Activated CD4-positive, alpha-beta T cell treated with anti-CD3 and anti-CD28 coated beads, Interleukin-2, Interleukin-4, amounts not matched to agents 100 ng/mL and 50 ng/mL, durations not matched to agents 16 hours and 8 hours (primary cell): Measurements from ENCODE around the gene ANTKMT.
"Not testable (repeated sequence)": the region's sequence is repeated elsewhere in the genome, so short reads cannot be mapped to it uniquely, and the experiment has no call there.

ENCODE experiments used
- DNase-seq: peaks from one replicate; pipeline ENCODE4 v3.0.0-alpha.2; 2020; ENCODE audit warnings: low spot score

ANTKMT gene

DNA sequence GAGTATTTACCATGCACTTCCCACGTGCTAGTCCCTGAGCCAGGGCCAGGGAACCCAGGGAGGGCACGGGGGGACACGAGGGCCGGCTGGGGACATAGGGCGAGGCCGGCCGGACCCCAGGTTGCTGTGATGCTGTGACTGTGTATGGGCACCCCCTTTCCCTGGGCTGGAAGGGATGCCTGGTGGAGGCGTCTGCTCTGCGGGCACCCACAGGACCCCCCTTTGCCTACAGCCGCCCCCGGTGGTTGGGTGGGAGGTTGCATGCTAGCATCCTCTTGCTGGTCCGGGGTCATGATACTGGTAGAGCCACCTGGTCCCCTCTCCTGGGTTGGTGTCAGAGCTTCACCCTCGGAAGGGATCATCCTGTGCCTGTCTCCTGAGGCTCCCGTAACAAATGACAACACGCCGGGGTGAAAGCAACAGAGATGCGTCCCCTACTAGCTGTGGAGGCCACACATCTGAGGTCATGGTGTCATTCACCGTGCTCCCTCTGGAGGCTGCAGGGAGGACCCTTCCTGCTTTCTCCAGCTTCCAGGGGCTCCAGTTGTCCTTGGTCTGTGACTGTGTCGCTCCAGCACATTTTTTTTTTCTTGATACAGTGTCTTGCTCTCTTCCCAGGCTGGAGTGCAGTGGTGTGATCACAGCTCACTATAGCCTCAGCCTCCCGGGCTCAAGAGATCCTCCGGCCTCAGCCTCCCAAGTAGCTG lies 23.0 kb downstream of the ANTKMT start:
- no peak for DNase-seq

DNA sequence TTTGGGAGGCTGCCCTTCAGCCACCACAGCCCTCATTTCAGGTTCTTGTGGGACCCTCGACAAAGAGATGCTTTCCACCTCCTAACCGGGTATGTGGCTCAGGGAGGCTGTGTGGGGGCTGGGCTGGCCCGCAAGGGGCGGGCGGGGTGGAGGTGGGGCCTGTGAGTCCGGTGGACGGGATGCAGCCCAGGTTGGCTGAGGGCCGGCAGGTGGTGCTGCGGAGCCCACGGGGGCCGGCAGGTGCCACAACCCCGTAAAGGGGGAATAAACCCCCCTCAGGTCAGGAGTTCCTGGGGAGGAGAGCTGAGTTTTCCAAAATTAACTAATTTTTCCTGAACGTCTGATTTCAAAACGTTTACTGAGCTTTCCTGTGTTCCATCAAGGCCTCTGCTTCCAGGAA lies 24.8 kb downstream of the ANTKMT start:
- no peak for DNase-seq

DNA sequence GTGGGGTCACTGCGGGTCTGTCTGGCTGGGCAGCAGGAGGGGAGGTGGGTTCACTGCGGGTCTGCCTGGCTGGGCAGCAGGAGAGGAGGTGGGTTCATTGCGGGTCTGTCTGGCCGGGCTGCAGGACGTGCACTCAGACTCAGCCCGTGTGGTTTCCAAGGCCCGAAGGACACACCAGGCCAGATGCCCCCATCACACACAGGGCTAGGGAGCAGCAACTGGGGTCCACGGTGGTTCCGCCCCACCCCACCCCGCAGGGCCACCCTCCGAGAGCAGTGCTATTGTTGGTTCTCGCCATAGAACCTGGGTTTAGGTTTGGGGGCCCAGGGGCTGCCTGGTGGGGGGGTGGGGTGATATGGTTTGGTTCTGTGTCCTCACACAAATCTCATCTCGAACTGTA lies 25.7 kb downstream of the ANTKMT start:
- DNase-seq = no peak

DNA sequence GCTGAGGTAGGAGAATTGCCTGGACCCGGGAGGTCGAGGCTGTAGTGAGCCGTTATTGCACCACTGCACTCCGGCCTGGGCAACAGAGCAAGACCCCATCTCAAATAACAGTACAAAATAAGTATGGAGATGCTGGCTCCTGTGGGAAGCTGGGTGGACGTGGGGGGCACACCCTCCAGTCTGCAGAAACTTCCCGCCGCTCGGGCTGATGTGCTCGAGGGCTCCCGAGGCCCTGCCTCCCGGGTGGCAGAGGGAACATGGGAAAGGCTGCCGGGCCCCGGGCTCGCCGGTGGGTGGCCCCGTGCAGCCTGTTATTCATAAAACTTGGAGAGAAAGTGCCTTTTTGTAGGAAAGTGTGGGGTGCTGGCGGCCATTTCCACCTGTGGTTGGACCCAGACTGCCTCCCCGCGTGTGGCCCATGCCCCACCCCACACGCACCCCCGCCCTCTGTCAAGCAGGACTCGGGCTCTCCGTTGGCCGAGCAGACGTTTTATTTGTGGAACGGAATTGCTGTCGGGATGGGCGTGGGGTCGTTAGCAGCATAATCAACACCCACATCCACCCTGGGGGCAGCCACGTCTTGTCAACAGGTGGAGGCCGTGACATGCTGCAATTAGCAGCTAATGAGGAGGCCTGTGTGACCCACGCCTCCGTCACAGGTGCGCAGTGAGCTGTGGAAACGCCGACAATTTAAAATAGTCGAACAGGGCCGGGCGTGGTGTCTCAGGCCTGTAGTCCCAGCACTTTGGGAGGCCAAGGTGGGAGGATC lies 27.2 kb downstream of the ANTKMT start:
- DNase-seq = no peak

DNA sequence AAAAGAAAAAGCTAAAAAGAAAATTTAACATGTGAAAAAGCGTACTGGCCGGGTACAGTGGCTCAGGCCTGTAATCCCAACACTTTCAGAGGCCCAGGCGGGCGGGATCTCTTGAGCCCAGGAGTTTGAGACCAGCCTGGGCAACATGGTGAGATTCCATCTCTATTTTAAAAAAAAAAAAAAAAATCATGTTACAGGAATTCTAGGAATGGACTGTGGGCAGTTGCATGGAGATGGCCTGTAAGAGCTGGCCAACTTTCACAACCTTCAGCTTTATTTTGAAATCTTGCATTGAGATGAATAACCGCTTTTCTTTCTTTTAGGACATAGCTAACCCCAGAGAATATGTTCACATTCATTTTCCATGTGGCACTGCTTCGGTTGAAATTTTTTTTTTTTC lies 28.1 kb downstream of the ANTKMT start:
- no peak for DNase-seq

DNA sequence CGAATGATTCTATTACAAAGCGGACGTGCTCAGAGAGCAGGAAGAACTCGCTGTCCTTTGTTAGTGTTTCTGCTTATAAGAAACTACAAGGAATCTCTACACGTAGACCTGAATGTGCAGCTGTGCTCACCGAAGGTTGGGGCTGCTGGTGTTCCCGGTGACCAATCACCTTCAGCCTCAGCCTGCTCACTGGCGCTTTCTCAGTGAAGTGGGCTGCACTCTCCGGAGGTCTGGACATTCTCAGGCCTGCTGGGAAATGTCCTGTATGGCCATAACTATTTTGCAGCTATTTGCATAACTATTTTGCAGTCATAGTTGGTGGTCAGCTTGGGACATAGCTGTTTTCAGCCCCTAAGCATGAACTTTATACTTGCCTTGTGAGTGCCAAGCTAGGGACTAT lies 29.5 kb downstream of the ANTKMT start:
- DNase-seq = no peak

DNA sequence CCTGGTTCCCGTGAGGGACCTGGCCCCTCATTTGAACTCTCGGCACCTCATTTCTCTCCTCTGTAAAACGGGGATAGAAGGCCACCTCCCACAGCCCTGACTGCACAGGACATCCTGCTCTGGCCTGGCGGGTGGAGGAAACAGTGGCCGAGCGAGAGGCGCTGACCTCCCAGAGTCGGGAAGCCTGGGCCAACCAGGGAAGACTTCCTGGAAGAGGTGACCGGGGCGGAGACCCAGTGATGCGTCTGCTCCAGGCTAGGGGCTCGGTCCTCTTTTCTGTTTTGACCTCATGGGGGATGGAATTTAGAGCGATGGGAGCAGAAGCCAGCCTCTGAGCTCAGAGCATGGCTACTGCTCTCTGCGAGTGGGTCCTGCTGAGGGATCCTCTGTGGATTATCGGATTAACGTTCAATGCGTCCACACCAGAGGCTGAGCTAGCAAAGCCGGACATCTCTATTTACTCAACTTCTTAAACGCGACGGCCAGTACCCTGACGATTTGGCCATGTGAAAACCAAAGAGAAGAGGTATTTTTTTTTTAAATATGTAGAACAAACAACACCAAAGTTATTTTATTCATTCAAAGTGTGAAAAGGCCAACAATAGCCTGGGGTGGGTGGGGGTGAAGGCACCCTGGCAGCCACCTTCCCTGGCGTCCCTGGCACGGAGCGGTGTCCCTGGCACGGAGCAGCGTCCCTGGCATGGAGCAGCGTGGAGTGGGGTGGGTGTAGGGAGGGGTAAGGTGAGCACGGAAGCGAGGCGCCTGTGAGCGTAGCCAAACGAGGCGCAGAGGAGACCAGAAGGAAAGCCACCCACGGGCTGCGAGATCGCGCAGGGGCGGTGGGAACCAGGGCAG lies 30.4 kb downstream of the ANTKMT start:
- no peak for DNase-seq

DNA sequence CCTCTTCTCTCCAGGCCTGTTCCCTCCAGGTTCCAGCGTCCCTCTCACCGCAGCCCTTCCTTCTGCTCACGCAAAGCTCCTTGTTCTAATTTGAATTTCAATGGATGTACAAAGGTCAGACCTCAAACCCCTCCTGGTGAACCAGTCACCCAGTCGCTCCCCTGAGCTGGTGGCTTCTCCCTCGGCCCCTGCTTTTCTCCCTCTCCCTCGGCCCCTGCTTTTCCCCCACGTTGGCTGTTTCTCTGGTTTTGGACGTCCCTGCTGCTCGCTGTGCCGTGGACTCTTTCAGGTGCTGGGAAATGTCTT lies 31.0 kb downstream of the ANTKMT start:
- DNase-seq = no peak

DNA sequence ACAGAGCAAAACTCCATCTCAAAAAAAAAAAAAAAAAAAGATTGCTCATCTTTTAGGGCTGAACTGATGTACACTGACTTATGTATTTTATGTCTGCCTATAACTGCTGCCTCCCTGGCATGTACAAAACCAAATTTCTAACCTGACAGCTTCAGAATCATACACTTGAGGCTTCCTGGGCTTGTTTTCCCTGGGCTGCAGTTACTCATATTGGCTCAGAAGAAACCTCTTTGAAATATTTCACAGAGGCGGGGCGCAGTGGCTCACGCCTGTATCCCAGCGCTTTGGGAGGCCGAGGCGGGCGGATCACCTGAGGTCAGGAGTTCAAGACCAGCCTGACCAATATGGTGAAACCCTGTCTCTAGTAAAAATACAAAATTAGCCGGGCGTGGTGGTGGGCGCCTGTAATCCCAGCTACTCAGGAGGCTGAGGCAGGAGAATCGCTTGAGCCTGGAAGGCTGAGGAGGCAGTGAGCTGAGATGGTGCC lies 33.2 kb downstream of the ANTKMT start:
- not testable (repeated sequence) for DNase-seq

DNA sequence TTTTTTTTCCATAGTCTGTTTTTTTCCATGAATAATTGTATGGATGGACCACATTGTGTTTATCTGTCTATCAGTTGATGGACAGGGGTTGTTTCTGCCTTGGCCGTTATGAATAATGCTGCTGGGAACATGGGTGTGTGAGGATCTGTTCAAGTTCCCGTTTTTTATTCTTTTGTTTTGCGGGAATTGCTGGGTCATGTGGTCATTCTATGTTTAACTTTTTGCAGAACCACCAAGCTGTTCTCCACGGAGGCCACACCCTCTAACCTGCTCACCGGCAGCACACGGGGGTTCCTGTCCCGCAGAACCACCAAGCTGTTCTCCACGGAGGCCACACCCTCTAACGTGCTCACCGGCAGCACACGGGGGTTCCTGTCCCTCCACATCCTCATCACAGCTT lies 33.7 kb downstream of the ANTKMT start:
- DNase-seq = no peak

DNA sequence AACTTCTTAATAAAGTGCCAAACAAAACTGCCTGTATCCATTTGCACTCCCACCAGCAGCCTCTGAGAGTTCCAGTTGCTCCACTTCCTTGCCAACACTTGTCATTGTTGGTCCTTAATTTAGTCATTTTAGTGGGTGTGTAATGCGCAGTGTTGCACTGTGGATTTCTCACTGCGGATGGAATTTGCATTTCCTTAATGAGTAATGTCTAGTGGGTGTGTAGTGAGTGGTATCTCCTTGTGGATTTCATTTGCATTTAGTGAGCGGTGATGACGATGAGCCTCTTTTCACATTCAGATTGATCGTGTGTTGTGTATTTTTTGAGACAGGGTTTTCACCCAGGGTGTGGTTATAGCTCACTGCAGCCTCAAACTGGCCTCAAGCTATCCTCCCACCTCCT lies 35.5 kb downstream of the ANTKMT start:
- DNase-seq = no peak

DNA sequence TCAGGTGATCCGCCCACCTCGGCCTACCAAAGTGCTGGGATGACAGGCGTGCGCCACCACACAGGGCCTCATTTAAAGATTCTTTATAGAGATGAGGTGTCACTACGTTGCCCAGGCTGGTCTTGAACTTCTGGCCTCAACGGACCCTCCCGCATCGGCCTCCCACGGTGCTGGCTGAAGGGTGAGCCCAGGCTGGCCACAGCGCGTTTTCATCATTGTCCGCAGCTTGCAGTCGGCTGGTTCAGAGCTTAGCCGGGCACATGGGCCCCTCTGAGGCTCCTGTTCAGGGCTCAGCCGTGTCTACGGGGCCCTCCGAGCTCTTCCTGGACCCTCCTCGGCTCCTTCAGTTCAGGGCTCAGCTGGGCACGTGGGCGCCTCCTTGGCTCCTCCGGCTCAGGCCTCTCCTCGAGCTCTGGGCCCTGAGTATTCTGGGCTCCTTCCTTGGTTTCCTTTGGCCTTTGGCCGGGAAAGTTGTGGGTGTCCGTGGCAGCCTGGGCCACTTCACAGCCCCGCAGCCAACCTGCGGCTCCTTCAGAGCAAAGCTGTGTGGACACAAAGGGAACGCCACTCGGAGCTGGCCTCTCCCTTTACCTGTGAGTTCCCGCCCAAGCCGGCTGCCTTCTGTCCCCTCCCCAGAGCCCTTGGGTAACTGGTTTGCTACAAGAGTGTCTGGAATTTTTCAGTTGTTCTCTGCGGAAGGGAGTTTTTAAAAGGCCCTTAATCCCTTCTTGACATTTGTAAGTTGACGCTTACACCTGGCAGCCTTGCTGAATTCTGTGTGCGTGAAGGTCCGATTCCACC lies 38.4 kb downstream of the ANTKMT start:
- DNase-seq = no peak

DNA sequence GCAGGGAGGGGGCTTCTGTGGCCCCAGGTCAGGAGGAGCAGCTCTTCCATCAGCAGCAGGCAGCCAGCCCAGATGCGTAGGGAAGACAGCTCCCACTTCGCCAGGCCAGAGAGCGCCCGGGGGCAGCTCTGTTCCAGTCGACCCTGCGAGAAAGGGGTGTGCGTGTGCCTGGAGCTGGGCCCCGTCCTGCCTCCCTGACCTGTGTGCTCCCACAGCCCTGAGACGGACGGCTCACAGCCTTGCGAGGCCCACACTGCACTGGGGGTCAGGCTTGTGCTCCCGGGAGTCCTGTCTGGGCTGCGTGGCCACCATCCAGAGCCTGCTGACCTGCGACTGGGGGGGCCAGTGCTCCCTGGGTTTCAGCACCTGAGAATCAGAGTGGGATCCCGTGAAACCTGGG lies 39.1 kb downstream of the ANTKMT start:
- DNase-seq = no peak

DNA sequence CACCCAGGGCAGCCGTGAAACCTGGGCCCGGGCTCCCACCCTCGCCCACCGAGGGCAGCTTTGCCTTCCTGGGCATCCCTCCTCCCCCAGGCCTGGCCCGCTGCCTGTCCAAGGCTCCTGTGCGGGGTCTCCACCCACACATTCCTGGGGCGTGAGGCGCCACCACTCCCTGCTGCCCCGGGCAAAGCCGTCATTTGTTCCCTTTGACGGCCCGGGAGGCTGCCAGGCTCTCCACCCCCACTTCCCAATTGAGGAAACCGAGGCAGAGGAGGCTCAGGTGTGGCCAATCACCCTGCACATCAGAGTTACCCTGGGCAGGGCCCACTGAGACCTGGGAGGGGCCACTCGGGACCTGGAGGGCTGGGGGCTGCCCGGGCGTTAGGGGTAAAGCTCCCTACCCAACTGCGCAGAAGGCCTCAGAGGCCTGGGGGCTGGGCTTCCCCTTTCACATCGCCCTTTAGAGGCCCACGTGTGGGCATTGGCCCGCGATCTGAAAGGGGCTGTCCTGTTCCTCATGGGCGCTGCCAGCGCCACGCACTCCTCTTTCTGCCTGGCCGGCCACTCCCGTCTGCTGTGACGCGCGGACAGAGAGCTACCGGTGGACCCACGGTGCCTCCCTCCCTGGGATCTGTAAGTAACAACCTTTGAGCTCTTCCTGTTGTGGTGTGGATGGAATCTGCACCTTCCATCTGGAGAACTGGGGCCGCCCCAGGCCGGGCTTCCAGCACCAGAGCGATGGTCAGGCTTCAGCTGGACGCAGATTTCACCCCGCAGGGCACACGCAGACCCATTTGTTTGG lies 39.8 kb downstream of the ANTKMT start, which contains the start of gene MSLN:
MSLN (plus strand) TSS at position 190 of the 799 bp plus-strand sequence. CDS start 1,947 bp downstream, outside the sequence.
- no peak for DNase-seq

DNA sequence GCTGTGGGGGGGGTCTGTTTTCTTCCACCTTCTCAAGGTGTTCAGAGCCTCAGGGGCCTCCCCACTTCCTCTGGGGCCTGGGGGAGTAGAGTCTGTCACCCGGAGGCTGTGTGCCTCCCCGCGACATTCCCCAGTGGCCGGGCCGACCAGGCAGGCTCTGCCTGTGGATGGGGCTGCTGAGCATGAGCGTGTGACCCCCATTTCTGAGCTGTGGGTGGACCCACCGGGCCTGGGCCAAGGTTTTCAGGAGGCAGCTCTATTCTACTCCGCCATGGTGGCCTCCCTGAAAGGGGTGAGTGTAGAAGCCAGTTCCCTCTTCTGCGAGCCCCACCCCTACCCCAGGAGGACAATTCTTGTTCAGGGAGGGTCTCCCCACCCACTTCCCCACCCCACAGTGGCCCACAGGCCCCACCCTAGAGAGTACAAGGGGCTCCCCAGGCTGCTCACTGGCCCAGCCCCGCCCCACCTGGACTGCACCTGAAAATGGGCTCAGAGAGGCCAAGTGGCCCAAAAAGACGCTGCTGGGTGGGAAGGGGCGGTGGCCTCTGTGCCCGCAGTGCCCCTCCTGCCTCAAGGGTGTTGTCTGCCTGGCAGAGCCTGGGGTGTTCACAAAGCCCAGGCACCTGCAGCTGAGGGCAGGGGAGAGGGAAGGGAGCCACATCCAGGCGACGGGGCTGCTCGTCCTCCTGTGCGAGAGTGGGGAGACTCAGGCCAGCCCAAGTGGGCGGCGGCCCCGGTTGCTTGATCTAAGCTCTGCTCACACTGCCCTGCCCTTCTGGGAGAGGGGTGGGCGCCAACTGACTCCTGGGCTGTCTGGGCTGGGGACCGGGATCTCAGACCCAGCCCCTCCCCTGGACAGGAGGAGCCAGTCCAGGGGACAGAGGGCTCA lies 40.9 kb downstream of the ANTKMT start:
- no peak for DNase-seq

DNA sequence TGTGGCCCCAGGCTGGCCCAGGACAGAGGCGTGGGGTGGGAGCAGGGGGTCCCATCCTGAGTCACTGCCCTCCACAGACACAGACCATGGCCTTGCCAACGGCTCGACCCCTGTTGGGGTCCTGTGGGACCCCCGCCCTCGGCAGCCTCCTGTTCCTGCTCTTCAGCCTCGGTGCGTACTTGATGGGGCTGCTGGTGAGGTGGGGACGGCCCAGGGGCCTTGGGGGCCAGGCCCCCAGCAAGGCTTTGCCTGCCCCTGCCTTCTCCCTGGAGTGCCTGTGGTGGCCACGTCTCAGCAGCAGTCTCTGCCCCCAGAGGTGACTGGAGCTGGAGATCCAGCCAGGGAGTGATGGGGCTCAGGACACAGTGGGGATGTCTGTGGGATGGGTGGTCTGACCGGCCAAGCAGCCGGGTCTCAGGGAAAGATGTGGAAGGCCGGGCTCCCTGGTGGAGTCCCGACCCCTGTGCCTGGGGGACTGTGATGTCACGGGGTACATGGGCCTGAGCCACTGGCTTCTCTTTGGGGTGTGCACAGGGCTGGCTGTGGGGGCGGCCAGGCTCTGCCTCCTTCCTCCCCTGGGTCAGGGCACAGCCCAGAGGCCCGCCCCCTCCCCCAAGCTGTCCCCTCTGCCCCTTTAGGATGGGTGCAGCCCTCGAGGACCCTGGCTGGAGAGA lies 41.8 kb downstream of the ANTKMT start:
- no peak for DNase-seq

DNA sequence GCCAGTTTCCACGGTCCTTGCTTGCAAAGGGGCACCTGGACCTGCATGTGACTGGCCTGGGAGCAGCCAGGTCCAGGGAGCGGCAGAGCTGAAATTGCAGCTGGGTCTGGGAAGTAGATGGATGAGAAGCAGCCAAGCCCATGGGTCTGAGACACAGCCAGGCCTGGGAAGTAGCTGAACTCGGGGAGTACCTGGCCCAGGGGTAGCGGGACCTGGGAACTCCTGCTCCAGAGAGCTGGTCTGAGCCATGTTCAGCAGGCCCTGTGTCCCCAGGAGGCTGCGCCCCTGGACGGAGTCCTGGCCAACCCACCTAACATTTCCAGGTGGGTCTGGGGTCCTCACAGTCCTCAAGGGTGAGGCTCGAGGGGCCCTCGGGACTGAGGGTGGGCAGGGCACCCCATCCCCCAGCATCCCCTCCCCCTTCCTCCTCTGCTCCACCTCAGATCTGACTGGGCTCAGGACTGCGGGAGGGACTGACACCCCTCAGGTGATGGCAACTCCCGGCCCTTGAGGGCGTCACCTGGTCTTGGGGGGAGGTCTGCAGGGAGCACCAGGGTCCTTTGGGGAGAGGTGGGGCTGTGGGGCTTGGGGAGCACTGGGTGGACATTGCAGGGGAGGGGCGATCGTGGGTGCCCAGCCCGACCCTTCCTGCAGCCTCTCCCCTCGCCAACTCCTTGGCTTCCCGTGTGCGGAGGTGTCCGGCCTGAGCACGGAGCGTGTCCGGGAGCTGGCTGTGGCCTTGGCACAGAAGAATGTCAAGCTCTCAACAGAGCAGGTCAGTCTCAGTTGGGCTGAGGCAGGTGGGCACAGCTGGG lies 42.6 kb downstream of the ANTKMT start:
- DNase-seq = no peak

DNA sequence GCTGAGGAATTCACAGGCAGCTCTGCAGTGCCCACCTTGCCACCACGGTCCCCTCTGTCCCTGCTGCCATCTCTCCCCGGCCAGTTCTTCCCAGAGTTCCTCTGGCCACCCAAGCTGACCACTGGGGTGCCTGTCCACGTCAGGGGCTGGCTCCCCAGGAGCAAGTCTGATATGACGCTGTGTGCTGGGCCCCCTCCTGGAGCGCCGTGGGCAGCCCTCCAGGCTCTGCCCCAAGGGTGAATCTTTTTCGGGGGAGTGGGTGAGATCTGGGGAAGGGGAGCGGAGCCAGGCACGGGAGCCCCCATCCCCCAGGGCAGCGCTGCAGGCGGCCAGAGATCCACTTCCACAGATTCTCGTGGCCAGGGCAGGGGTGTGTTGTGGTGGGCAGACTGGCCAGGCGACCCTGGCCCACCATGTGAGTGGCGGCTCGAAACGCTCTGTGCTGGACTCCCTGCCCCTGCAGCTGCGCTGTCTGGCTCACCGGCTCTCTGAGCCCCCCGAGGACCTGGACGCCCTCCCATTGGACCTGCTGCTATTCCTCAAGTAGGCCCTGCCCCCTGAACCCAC lies 43.3 kb downstream of the ANTKMT start:
- DNase-seq = no peak
